ENCODE data around the gene PBX3. TPM values are rescaled to one million over a fixed set of nuclear protein-coding genes. Genes with fewer than 3 reads are reported as not detected.

Gene PBX3
- total RNA-seq, 6 experiments from 2014 or later, result 13.0 to 20.2 (median 15.0) TPM

DNA sequence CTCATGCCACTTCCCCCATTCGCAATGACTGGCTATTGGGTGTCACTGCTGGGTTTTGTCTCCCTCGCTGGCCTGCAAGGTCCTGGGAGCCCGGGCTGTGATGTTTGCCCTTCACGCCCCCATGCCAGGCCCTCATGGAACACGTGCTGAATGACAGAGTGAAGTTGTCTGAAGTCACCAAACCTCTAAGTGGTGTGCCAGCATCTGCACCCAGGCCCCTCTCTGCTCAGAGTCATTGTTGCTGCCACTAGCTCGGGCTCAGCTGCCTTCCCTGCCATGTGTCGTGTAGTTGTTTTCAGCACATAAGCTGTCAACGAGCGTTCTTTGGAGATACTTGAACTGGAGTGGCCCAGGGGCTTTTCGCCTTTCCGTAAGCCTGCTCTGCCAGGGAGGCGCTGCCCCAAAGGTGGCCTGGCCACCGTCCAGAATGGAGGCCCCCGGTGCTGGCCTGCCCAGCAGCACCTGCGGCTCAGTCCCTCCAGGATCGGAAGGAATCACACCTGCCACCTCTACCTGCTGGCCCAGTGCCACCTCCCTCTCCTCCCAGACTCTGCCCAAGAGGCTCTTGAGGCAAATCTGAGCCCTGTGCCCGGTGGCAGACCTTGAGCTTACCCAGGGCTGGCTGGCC, 250.1 kb downstream of the PBX3 start:
- H3K27me3 ChIP-seq, result no peaks in the 10 kb centered on the region
- ATAC-seq, result no peak
- TF ChIP-seq POLR2A (IDR thresholded peaks at IDR 0.05), result no peak
- TF ChIP-seq, protein P1, sequence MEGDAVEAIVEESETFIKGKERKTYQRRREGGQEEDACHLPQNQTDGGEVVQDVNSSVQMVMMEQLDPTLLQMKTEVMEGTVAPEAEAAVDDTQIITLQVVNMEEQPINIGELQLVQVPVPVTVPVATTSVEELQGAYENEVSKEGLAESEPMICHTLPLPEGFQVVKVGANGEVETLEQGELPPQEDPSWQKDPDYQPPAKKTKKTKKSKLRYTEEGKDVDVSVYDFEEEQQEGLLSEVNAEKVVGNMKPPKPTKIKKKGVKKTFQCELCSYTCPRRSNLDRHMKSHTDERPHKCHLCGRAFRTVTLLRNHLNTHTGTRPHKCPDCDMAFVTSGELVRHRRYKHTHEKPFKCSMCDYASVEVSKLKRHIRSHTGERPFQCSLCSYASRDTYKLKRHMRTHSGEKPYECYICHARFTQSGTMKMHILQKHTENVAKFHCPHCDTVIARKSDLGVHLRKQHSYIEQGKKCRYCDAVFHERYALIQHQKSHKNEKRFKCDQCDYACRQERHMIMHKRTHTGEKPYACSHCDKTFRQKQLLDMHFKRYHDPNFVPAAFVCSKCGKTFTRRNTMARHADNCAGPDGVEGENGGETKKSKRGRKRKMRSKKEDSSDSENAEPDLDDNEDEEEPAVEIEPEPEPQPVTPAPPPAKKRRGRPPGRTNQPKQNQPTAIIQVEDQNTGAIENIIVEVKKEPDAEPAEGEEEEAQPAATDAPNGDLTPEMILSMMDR (IDR thresholded peaks at IDR 0.05), result no peak
- no peak overlapping the region for H3K27ac ChIP-seq
- H3K36me3 ChIP-seq, result no peaks in the 10 kb centered on the region
- H3K4me3 ChIP-seq, result no peak overlapping the region
- peak in 2 of 3 donors; percentile 39 to 49 for DNase-seq
- H3K4me1 ChIP-seq, result peaks cover 0 to 4% (median 0%) of the 10 kb centered on the region in 4 donors
- intact Hi-C loops (cut with DNase I), result no loop called here
- 75% methylated on average over 1 of the region's 17 CpGs for WGBS (ENCODE audit: insufficient coverage, low coverage, low lambda C conversion rate, missing lambda C conversion rate)
- H3K9me3 ChIP-seq, result no peaks in the 10 kb centered on the region

DNA sequence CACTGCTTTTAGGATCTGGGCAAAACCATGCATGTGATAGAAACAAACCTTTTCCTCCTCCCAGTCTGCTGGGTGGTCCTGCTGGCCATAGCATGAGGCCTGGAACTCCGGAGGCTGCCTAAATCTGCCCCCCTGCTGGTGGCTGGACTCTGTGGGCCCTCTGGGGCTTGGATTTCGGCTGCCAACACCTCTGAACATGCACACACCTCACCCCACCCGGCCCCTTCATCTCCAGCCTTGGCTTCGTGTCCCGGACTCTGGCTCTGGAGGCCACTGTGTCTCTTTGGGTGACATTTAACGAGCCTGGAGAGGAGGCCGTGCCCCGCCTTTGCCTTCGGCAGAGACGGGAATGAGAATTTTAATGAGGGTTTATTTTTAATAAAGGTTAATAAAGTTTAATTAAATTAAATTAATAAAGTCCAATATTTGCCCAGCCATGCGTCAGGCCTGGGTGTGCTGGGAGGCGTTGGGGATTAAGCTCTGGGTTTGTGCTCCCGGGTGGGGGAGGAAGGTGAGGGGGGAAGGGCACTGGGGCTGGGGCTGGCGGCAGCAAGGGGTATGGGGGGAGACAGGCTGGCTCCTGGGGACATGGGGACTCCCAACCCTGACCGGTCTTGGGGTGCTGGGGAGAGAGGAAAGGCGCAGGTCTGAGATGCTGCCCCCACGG, 251.8 kb downstream of the PBX3 start:
- Histone ChIP-seq H3K9me3 (no peaks in the 10 kb centered on the region), H3K27ac (no peak overlapping the region), H3K4me3 (no peak overlapping the region), H3K36me3 (no peaks in the 10 kb centered on the region), H3K4me1 (peaks cover 0 to 4% (median 0%) of the 10 kb centered on the region in 4 donors), H3K27me3 (no peaks in the 10 kb centered on the region)
- TF ChIP-seq, protein P1 (IDR thresholded peaks at IDR 0.05), result no peak
- TF ChIP-seq POLR2A (IDR thresholded peaks at IDR 0.05), result no peak
- ATAC-seq, result no peak
- WGBS (ENCODE audit: insufficient coverage, low coverage, low lambda C conversion rate, missing lambda C conversion rate), result 77% methylated on average over 14 of the region's 17 CpGs
- intact Hi-C loops (cut with DNase I), result no loop called here
- DNase-seq, result peak in 1 of 3 donors; percentile 35

DNA sequence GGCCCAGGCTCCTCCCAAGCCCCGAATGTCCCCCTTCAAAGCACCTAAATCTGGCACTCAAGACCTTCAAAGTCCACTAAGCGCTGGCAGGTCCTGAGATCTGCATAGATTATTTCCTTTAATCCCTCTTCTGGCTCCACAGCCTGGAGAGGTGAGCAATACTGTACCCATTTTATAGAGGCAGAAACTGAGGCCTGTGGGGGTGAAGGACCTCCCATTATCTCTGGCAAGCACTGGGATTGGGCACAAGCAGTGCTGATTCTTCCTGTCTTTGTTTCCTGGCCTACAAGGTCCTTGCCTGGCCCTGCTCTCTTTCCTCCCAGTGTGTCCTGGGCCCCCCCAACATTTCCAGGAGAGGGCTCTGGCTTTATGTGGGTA, 252.3 kb downstream of the PBX3 start:
- intact Hi-C loops (cut with DNase I), result no loop called here
- Histone ChIP-seq H3K36me3 (no peaks in the 10 kb centered on the region), H3K4me1 (peaks cover 0 to 4% (median 0%) of the 10 kb centered on the region in 4 donors), H3K4me3 (no peak overlapping the region), H3K27ac (no peak overlapping the region), H3K9me3 (no peaks in the 10 kb centered on the region), H3K27me3 (no peaks in the 10 kb centered on the region)
- 60% methylated on average over 1 of the region's 2 CpGs for WGBS (ENCODE audit: insufficient coverage, low coverage, low lambda C conversion rate, missing lambda C conversion rate)
- TF ChIP-seq, protein P1 (IDR thresholded peaks at IDR 0.05), result no peak
- no peak for TF ChIP-seq POLR2A (IDR thresholded peaks at IDR 0.05)
- no peak for ATAC-seq
- DNase-seq, result peak in 1 of 3 donors; percentile 14

DNA sequence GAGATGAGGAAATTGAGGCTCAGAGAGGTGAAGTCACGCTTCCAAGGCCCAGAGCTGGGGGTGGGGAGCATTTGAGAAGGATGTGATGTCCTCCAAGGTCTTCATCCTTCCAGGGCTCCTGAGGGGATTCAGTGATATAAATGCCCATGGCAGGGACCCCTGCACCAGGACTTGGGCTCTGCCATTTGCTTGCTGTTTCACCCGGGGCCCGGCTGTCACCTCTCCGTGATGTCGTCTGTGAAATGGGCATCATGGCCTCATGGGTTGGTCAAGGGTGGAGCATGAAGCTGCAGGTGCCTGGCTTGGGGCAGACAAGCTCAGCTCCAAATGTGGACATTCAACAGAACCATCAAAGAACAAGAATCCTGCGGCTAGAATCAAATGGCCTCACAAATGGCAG, 253.1 kb downstream of the PBX3 start:
- intact Hi-C loops (cut with DNase I), result no loop called here
- no peak overlapping the region for H3K27ac ChIP-seq
- peaks cover 0 to 4% (median 0%) of the 10 kb centered on the region in 4 donors for H3K4me1 ChIP-seq
- H3K9me3 ChIP-seq, result no peaks in the 10 kb centered on the region
- ATAC-seq (no peak), DNase-seq (peak in 1 of 3 donors; percentile 14)
- H3K4me3 ChIP-seq, result no peak overlapping the region
- H3K27me3 ChIP-seq, result no peaks in the 10 kb centered on the region
- 100% methylated on average over 2 of the region's 6 CpGs for WGBS (ENCODE audit: insufficient coverage, low coverage, low lambda C conversion rate, missing lambda C conversion rate)
- no peaks in the 10 kb centered on the region for H3K36me3 ChIP-seq
- TF ChIP-seq, protein P1 (IDR thresholded peaks at IDR 0.05), result no peak
- TF ChIP-seq POLR2A (IDR thresholded peaks at IDR 0.05), result no peak
